HG03571 (cell line): Measurements from ENCODE around the gene MXRA8.
A peak's percentile ranks its signal among the peaks of the same experiment; 100 is the strongest.
"Not testable (repeated sequence)": the region's sequence is repeated elsewhere in the genome, so short reads cannot be mapped to it uniquely, and the experiment has no call there.

ENCODE experiments used
- ATAC-seq: cut with Tn5 transposase; IDR thresholded peaks from one replicate; pipeline ENCODE4 v1.9.1; 2021; ENCODE audit not compliant: unreplicated experiment

Gene MXRA8

GRCh38 chr1:1393428-1393827, 35.1 kb upstream of the MXRA8 start:
- ATAC-seq: no peak

- ATAC-seq: no peak
Measured at GRCh38 chr1:1393014-1393413, 34.7 kb upstream of the MXRA8 start.

GRCh38 chr1:1391225-1391624, 32.9 kb upstream of the MXRA8 start:
- no peak for ATAC-seq

DNA sequence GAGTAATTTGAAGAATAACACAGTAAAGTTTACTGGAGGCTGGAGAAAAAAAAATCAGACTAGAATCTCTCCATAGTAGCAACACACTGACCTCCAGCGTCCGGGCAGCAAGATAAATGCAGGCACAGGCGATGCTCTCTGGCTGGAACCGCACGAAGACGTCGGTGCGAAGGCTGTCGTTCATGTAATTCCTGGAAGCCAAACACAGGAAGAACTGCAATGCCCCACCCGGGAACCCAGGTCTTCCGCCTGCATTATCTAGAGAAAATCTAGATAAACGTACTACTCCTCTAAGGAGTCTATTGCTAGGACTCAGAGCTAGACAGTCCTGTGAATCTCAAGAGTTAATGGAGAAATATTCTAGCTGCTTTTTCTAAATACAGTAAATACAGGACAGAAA, 32.3 kb upstream of the MXRA8 start:
- no peak for ATAC-seq

DNA sequence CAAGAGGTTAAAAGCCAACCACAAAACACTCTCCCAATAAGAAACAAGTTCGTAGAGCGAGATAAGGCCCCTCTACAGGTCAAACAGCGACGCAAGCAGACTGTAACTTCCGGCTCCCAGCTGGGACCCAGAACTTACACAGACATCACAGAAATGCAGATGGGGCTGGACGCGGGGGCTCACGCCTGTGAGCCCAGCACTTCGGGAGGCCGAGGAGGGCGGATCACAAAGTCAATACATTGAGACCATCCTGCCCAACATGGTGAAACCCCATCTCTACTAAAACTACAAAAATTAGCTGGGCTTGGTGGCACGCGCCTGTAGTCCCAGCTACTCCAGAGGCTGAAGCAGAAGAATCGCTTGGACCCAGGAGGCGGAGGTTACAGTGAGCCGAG, 29.7 kb upstream of the MXRA8 start:
- no peak for ATAC-seq

- ATAC-seq: no peak
Measured at GRCh38 chr1:1387098-1388077, 29.0 kb upstream of the MXRA8 start.

GRCh38 chr1:1385931-1386330, 27.6 kb upstream of the MXRA8 start:
- no peak for ATAC-seq

- not testable (repeated sequence) for ATAC-seq
Measured at GRCh38 chr1:1385339-1385738, 27.0 kb upstream of the MXRA8 start.

GRCh38 chr1:1381294-1381693, 22.9 kb upstream of the MXRA8 start:
- no peak for ATAC-seq

GRCh38 chr1:1380860-1381259, 22.5 kb upstream of the MXRA8 start:
- ATAC-seq: no peak

DNA sequence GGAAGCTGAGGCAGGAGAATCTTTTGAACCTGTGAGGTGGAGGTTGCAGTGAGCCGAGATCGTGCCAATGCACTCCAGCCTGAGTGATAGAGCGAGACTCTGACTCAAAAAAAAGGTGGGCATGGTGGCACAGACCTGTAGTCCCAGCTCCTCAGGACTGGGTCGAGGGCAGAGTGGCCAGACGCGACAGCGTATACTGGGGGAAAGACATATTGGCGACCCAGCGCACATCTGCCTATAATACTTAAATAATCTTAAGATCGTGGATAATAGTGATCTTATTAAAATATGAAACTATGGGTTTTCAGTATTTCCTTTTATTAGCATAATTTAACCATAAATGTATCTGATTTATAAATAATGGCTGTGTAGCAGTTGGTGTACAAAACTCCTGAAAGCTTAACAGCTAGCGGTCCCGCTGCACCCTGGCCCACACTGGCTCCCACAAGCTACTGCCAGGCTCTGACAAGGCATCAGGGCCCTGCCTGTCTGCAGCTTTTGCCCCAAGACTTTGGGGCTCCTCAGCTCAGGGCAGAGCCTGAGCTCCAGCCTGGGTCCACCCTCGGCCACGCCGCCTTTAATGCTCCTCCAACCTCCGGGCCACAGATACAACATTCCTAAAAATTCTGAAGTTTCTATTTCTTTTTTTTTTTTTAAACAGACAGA, 19.3 kb upstream of the MXRA8 start:
- ATAC-seq: no peak

DNA sequence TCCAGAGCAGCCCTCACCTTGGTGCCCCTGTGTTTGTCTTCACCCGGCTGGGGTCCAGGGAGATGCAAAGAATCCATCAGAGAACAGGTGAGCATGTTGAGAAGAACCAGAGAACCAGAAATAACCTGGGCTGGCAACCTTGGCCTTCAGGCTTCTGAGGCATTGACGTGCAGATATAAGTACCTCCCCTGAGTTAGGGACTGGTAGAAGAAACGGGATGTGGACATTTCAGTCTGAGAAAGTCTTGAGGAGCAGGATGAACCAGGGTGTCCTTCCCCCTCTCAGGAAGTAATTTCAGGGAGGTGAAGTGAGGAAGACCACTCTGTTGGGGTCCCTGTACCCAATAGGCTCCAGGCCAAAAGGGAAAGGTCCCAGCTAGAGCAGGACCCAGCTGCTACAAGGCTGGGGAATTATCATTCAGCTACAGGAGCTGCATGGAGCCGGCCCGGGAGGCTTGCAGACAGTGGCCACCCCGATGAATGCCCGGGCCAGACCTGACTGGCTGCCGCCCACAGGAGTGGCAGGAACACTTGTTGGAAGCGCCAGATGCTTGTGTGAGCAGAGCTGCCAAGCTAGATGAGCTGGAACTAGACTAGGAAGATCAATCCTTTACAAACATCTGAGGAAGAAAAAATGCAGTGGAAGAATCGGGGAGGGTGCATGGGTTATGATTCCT, 18.3 kb upstream of the MXRA8 start:
- no peak for ATAC-seq

DNA sequence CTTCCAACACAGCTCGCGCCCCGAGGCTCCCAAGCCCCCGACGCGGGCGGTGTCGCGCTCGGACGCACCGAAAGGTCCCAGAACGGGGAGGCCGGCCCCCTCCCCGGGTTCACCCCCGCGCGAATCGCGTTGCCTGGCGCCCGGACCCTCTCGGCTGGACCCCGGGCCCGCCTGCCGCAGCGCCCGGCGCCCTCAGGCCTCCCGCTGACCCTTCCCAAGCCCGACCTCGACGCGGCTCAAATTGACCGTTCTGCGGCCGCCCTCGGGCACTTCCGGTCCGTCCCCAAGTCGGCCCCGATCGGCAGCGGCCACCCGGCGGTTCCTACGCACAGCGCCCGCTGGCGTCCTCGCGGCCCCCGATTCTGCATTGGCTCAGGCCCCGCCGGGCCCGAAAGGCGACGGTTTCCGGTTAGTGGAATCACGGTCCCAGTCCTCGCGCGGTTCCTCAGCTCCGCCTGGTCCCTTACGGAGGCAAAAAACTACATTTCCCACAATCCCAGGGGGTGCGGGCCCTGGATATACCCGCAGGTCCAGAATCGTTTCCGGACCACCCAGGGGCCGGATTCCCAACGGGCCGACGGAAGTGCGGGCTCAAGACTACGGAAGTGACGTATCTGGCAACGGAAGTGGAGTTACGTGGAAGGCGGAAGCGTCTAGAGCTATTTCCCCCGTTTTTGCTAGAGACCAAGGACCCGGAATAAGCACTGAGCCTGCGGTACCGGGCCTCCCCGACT, 16.7 kb upstream of the MXRA8 start, which contains the start of gene AURKAIP1:
TSS of gene AURKAIP1 (minus strand) at position 279 of the 734 bp plus-strand sequence. CDS start 451 bp downstream, outside the sequence.
- ATAC-seq: peak; percentile 78

GRCh38 chr1:1374589-1374928, 16.2 kb upstream of the MXRA8 start:
- ATAC-seq: peak; percentile 1

DNA sequence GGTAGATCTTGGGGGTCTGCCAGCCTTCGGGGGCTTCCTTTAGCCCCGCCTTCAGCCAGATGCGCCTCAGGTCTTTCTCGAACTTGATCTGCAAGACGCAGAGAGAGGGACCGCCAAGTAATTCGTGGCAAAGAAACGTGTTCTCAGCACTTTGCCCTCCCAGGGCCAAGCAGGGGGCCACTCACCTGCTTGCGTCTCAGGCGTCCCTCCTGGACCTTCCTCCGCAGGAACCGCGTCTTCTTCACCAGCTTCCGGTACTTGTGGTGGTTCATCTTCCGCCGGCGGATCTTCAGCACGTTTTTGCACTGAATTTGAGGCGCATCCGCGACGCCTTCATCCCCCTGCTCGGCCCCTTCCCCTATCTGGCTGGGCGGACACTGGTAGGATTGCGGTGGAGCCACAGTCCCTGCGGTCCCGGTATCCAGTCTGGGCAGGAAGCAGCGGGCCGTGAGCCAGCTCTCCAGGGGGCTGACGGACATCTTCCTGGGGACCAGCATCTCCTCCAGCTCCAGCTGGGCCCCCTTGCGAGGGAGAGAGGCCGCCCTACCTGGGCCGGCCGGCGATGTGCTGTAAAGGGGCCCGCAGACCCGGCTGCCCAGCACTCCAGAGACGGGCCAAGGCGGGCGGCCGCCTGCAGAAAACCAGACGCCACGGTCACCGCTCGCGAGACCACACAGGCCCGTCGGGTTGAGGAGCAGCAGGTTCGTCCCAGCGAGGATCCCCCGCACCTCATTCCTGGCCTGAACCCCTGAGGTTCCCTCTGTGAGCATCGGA, 15.6 kb upstream of the MXRA8 start:
- no peak for ATAC-seq

DNA sequence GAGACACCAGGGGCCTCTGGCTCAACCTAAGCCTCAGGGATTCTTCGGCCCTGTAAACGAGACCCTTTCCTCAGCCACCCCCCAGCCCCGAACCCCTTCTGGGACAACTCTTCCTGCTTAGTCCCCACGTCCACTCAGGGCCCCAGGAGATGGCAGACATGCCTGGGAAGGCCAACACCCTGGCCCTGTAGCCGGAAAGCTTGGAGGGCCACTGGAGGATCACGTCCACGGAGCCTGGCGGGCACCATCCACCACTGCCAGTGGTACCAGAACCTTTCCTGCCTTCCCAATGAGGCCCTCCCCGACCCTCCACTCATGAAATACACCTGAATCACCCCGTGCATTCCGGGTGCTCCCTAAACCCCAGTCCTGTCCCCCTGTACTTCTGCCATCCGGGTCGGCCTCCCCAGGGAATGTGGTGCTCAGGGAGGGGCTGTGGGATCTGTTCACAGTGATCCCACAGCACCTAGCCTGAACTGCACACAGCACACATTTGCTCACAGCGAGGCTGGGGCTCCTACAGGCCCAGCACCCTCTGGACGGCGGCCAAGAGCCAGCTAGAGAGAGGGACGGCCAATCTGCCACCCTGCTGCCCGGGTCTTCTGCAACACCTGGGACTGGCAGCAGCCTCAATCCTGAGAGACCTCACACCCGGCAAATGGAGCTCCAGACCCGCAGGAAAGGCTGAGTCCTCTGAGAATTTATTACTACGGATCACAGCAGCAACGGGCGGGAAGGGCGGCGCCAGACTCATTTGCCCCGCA, 14.9 kb upstream of the MXRA8 start:
- no peak for ATAC-seq

GRCh38 chr1:1371746-1372711, 13.7 kb upstream of the MXRA8 start:
- no peak for ATAC-seq

DNA sequence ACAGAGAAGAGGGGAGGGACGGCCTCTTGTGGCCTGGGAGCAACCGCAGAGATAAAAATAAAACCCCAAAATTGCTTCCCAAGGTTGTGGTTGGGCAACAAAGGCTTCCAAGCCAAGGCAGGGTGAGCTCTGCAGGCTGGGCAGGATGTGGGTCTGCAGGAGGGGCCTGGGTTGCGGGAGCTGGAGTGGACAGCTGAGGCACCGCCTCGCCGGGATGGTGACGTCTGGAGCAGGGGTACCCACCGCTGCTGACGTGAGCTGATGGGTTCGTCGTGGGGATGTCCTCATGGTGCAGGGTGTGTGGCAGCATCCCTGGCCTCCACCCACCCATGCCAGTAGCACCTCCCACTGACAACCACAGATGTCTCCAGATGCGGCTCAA, 13.0 kb upstream of the MXRA8 start:
- ATAC-seq: no peak
